Upper lobe of left lung (tissue), 4 donors: ENCODE data around the gene DMRTC2.

Experiments used
- EP300 ChIP-seq, 4 donors: sonication (generic); formaldehyde crosslinking; IDR thresholded peaks; one replicate each; pipeline ENCODE4 v1.5.1; 2017; ENCODE audit warnings: antibody characterized with exemption in 4 of 4, control low read depth in 2 of 4
- POLR2A ChIP-seq, 4 donors: fragments of 450-650 bp; IDR thresholded peaks; one replicate each; pipeline ENCODE4 v1.5.1; 2016 to 2017; ENCODE audit warnings: antibody characterized with exemption in 4 of 4, mild to moderate bottlenecking in 2 of 4
- POLR2AphosphoS5 ChIP-seq, 2 donors: sonication (generic); formaldehyde crosslinking; IDR thresholded peaks; one replicate each; pipeline ENCODE4 v1.5.1; 2017; ENCODE audit warnings: antibody characterized with exemption in 2 of 2
- TF ChIP-seq, protein P1 (sequence below), 6 experiments: fragments of 450-650 bp in 4 of 6; fragments of 200-600 bp in 2 of 6; sonication (generic) in 2 of 6; IDR thresholded peaks; one replicate each; pipeline ENCODE4 v1.5.1; 2016 to 2019; ENCODE audit warnings: antibody characterized with exemption in 6 of 6

DNA sequence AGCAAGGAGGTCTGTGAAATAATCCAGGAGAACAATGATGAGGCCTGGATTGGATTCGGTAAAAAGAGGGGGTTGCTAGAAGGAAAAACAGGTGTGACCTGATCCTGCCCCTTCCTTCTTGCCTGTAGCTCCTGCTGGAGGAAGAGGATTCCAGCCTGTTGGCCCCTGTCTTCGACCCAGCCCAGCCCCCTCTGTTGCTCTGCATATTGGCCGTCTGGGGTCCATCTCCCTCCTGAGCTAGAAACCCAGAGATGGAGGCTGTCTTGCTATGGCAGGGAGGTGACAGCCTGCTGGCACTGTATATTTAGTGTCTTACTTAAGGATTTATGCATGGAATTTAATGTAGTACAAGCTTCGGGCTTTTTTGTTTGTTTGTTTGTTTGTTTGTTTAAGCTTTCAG lies 6.6 kb downstream of the DMRTC2 start:
- TF ChIP-seq POLR2A (IDR thresholded peaks at IDR 0.05) (no peak), POLR2AphosphoS5 (IDR thresholded peaks at IDR 0.05) (no peak), EP300 (IDR thresholded peaks at IDR 0.05) (no peak)
- TF ChIP-seq, protein P1, sequence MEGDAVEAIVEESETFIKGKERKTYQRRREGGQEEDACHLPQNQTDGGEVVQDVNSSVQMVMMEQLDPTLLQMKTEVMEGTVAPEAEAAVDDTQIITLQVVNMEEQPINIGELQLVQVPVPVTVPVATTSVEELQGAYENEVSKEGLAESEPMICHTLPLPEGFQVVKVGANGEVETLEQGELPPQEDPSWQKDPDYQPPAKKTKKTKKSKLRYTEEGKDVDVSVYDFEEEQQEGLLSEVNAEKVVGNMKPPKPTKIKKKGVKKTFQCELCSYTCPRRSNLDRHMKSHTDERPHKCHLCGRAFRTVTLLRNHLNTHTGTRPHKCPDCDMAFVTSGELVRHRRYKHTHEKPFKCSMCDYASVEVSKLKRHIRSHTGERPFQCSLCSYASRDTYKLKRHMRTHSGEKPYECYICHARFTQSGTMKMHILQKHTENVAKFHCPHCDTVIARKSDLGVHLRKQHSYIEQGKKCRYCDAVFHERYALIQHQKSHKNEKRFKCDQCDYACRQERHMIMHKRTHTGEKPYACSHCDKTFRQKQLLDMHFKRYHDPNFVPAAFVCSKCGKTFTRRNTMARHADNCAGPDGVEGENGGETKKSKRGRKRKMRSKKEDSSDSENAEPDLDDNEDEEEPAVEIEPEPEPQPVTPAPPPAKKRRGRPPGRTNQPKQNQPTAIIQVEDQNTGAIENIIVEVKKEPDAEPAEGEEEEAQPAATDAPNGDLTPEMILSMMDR (IDR thresholded peaks at IDR 0.05): no peak
